Choroid plexus epithelial cell (primary cell): Measurements from ENCODE around the gene MRPL17.

ENCODE experiments used
- DNase-seq: peaks from one replicate; pipeline ENCODE4 v3.0.0-alpha.2; 2010; ENCODE audit warnings: low read depth
- H3K4me3 ChIP-seq: 2 replicates; pipeline ENCODE4 v1.5.1; 2011; ENCODE audit warnings: low read depth, mild to moderate bottlenecking, control low read depth, low read length, moderate library complexity
- CTCF ChIP-seq: conservative IDR thresholded peaks from 2 replicates; pipeline ENCODE4 v1.5.1; 2011; ENCODE audit warnings: low read depth, mild to moderate bottlenecking, control low read depth, inconsistent platforms, low read length, moderate library complexity

The MRPL17 gene

GRCh38 chr11:6670202-6670830, 12.8 kb downstream of the MRPL17 start:
- H3K4me3 ChIP-seq = no peak overlapping the region
- no peak for DNase-seq
- TF ChIP-seq CTCF = no peak

- DNase-seq = peak; percentile 59
These were observed 15.3 kb downstream of the MRPL17 start for GRCh38 chr11:6667733-6668374.

GRCh38 chr11:6666302-6667183, 16.6 kb downstream of the MRPL17 start:
- DNase-seq = no peak
- TF ChIP-seq CTCF = no peak
- no peak overlapping the region for H3K4me3 ChIP-seq

More at GRCh38 chr11:6667733-6668374, 15.3 kb downstream of the MRPL17 start:
- no peak overlapping the region for H3K4me3 ChIP-seq
- peak; percentile 64 for TF ChIP-seq CTCF

GRCh38 chr11:6664551-6664950, 18.6 kb downstream of the MRPL17 start:
- TF ChIP-seq CTCF = no peak
- no peak for DNase-seq

GRCh38 chr11:6663794-6664469, 19.2 kb downstream of the MRPL17 start:
- no peak overlapping the region for H3K4me3 ChIP-seq
- no peak for DNase-seq
- TF ChIP-seq CTCF = no peak

More at GRCh38 chr11:6664551-6664950, 18.6 kb downstream of the MRPL17 start:
- no peak overlapping the region for H3K4me3 ChIP-seq

- TF ChIP-seq CTCF = no peak
- no peak for DNase-seq
- H3K4me3 ChIP-seq = no peak overlapping the region
These were observed 22.4 kb downstream of the MRPL17 start for GRCh38 chr11:6660712-6661111.
